CD14-positive monocyte (primary cell): ENCODE results near the gene ADAMTS17. TPM values are rescaled to one million over a fixed set of nuclear protein-coding genes. Genes with fewer than 3 reads are reported as not detected.

Experiments
- DNase-seq, 3 donors: peaks; one replicate each; pipeline ENCODE4 v3.0.0-alpha.2; 2011 to 2022
- H2AFZ ChIP-seq: 2 replicates; pipeline ENCODE4 v1.6.0; 2012; ENCODE audit warnings: mild to moderate bottlenecking, low read depth, low read length, inconsistent platforms; ENCODE audit not compliant: insufficient read depth, poor library complexity, severe bottlenecking
- H3K27ac ChIP-seq, 2 donors: 1 replicate in 1 of 2; 2 replicates in 1 of 2; pipeline ENCODE4 v1.5.1; 2012 to 2013; ENCODE audit warnings: low read length in 2 of 2, control low read depth in 1 of 2, inconsistent platforms in 1 of 2, low read depth in 1 of 2, mild to moderate bottlenecking in 1 of 2
- H3K27me3 ChIP-seq, 2 donors: one replicate each; pipeline versions ENCODE4 v1.6.0 to v1.6.1; 2011 to 2013; ENCODE audit warnings: low read length in 2 of 2; ENCODE audit not compliant: control insufficient read depth in 2 of 2, insufficient read depth in 2 of 2
- H3K36me3 ChIP-seq, 2 donors: replicated peaks in 1 of 2; 1 replicate in 1 of 2; 2 replicates in 1 of 2; pipeline versions ENCODE4 v1.5.1 to v1.6.1; 2012 to 2013; ENCODE audit warnings: low read length in 2 of 2, control low read depth in 1 of 2, inconsistent platforms in 1 of 2, mild to moderate bottlenecking in 1 of 2; ENCODE audit not compliant: insufficient read depth in 2 of 2, control insufficient read depth in 1 of 2
- H3K4me1 ChIP-seq, 2 donors: 1 replicate in 1 of 2; 2 replicates in 1 of 2; pipeline versions ENCODE4 v1.5.1 to v1.6.1; 2012 to 2013; ENCODE audit warnings: low read length in 2 of 2, control low read depth in 1 of 2, inconsistent platforms in 1 of 2, mild to moderate bottlenecking in 1 of 2, moderate library complexity in 1 of 2; ENCODE audit not compliant: insufficient read depth in 2 of 2, control insufficient read depth in 1 of 2
- H3K4me2 ChIP-seq: replicated peaks from 2 replicates; pipeline ENCODE3; 2012; ENCODE audit warnings: low read length, moderate library complexity, mild to moderate bottlenecking; ENCODE audit not compliant: poor library complexity, severe bottlenecking; ENCODE audit errors: extremely low read depth
- H3K4me3 ChIP-seq, 3 experiments: fragments of 200-600 bp in 1 of 3; sonication (generic) in 1 of 3; replicated peaks in 1 of 3; 1 replicate in 2 of 3; 2 replicates in 1 of 3; pipeline ENCODE4 v1.5.1; 2011 to 2013; ENCODE audit warnings: low read length in 3 of 3, mild to moderate bottlenecking in 3 of 3, control low read depth in 2 of 3, low read depth in 2 of 3, inconsistent platforms in 1 of 3, moderate library complexity in 1 of 3
- H3K79me2 ChIP-seq: 2 replicates; pipeline ENCODE4 v1.6.0; 2012; ENCODE audit warnings: mild to moderate bottlenecking, control low read depth, inconsistent platforms, low read length, moderate library complexity; ENCODE audit not compliant: insufficient read depth
- H3K9ac ChIP-seq: 2 replicates; pipeline ENCODE4 v1.6.0; 2017; ENCODE audit warnings: low read length, mild to moderate bottlenecking; ENCODE audit not compliant: insufficient read depth, poor library complexity, severe bottlenecking
- H3K9me3 ChIP-seq, 2 donors: replicated peaks in 1 of 2; 1 replicate in 1 of 2; 2 replicates in 1 of 2; pipeline versions ENCODE4 v1.5.1 to v1.6.1; 2012 to 2013; ENCODE audit warnings: low read length in 2 of 2, control low read depth in 1 of 2; ENCODE audit not compliant: control insufficient read depth in 1 of 2, insufficient read depth in 1 of 2
- H4K20me1 ChIP-seq: 2 replicates; pipeline ENCODE4 v1.6.0; 2012; ENCODE audit warnings: mild to moderate bottlenecking, low read length, control low read depth, moderate library complexity; ENCODE audit not compliant: insufficient read depth
- H3K27ac Mint-ChIP-seq, 7 donors: one replicate each; pipeline ENCODE4 v1.8.0; 2020; ENCODE audit warnings: mild to moderate bottlenecking in 7 of 7, mixed read lengths in 7 of 7, moderate library complexity in 6 of 7, inconsistent platforms in 2 of 7
- H3K27me3 Mint-ChIP-seq, 3 donors: one replicate each; pipeline ENCODE4 v1.8.0; 2021 to 2022; ENCODE audit warnings: low read depth in 3 of 3, mild to moderate bottlenecking in 3 of 3, mixed read lengths in 3 of 3, moderate library complexity in 3 of 3, inconsistent platforms in 1 of 3
- H3K36me3 Mint-ChIP-seq, 2 donors: one replicate each; pipeline ENCODE4 v1.8.0; 2020; ENCODE audit warnings: mixed read lengths in 2 of 2, inconsistent platforms in 1 of 2, mild to moderate bottlenecking in 1 of 2
- H3K4me1 Mint-ChIP-seq: one replicate; pipeline ENCODE4 v1.8.0; 2020; ENCODE audit warnings: mild to moderate bottlenecking, mixed read lengths
- H3K4me3 Mint-ChIP-seq, 2 donors: one replicate each; pipeline ENCODE4 v1.8.0; 2020; ENCODE audit warnings: mild to moderate bottlenecking in 2 of 2, mixed read lengths in 2 of 2, moderate library complexity in 1 of 2
- H3K9me3 Mint-ChIP-seq, 7 donors: one replicate each; pipeline ENCODE4 v1.8.0; 2020 to 2022; ENCODE audit warnings: mixed read lengths in 7 of 7, mild to moderate bottlenecking in 6 of 7, moderate library complexity in 6 of 7, inconsistent platforms in 2 of 7
- WGBS: methylation state at CpG from one replicate; pipeline ENCODE4 v1.1.5; 2013; ENCODE audit warnings: missing lambda C conversion rate; ENCODE audit not compliant: insufficient coverage; 5-methylcytosine and 5-hydroxymethylcytosine counted together
- intact Hi-C, 2 donors: fragments of 100-400 bp; cut with micrococcal nuclease; formaldehyde crosslinking; loops; one replicate each; pipeline versions ENCODE4 v1.15.0 to v1.15.1; 2023
- polyA plus RNA-seq, 3 donors: library from polyadenylated mRNA; depleted of rRNA in 1 of 3; unstranded in 2 of 3; stranded (reverse) in 1 of 3; fragments of 300-500 nt in 2 of 3; fragments of >200 nt in 1 of 3; fragmentation: Illumina TruSeq in 2 of 3; gene quantifications; 1 replicate in 2 of 3; 2 replicates in 1 of 3; pipeline ENCODE4 v1.2.3, GENCODE V29; 2012 to 2021
- TF ChIP-seq, protein P1 (sequence below): fragments of 200-600 bp; IDR thresholded peaks from one replicate; pipeline ENCODE4 v1.8.0; 2022; ENCODE audit warnings: antibody characterized with exemption, mild to moderate bottlenecking

ADAMTS17 gene
- polyA plus RNA-seq, 3 donors, result 0.03 to 0.25 TPM; not detected in 1

- no peak for DNase-seq
- no peak overlapping the region for H3K27ac Mint-ChIP-seq
- Histone ChIP-seq H3K4me2 (no peak overlapping the region), H3K79me2 (no peaks in the 10 kb centered on the region), H3K4me1 (no peaks in the 10 kb centered on the region), H3K4me3 (no peak overlapping the region), H3K36me3 (no peaks in the 10 kb centered on the region), H2AFZ (no peak overlapping the region), H3K27me3 (no peaks in the 10 kb centered on the region), H3K9me3 (peaks cover 3 to 13% of the 10 kb centered on the region in 2 donors), H4K20me1 (no peaks in the 10 kb centered on the region), H3K9ac (no peak overlapping the region), H3K27ac (no peak overlapping the region)
- peaks cover 1 to 25% (median 5%) of the 10 kb centered on the region in 7 donors for H3K9me3 Mint-ChIP-seq
- WGBS, result 72% methylated on average over 15 of the region's 20 CpGs
- no peak overlapping the region for H3K4me3 Mint-ChIP-seq
- H3K27me3 Mint-ChIP-seq, result peaks cover 2 to 10% (median 2%) of the 10 kb centered on the region in 3 donors
- no peaks in the 10 kb centered on the region for H3K4me1 Mint-ChIP-seq
- no peaks in the 10 kb centered on the region for H3K36me3 Mint-ChIP-seq
- intact Hi-C loops, result no loop called here
- TF ChIP-seq, protein P1, sequence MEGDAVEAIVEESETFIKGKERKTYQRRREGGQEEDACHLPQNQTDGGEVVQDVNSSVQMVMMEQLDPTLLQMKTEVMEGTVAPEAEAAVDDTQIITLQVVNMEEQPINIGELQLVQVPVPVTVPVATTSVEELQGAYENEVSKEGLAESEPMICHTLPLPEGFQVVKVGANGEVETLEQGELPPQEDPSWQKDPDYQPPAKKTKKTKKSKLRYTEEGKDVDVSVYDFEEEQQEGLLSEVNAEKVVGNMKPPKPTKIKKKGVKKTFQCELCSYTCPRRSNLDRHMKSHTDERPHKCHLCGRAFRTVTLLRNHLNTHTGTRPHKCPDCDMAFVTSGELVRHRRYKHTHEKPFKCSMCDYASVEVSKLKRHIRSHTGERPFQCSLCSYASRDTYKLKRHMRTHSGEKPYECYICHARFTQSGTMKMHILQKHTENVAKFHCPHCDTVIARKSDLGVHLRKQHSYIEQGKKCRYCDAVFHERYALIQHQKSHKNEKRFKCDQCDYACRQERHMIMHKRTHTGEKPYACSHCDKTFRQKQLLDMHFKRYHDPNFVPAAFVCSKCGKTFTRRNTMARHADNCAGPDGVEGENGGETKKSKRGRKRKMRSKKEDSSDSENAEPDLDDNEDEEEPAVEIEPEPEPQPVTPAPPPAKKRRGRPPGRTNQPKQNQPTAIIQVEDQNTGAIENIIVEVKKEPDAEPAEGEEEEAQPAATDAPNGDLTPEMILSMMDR, result no peak
Observed at GRCh38 chr15:100234158-100235029, 107.4 kb downstream of the ADAMTS17 start.

DNA sequence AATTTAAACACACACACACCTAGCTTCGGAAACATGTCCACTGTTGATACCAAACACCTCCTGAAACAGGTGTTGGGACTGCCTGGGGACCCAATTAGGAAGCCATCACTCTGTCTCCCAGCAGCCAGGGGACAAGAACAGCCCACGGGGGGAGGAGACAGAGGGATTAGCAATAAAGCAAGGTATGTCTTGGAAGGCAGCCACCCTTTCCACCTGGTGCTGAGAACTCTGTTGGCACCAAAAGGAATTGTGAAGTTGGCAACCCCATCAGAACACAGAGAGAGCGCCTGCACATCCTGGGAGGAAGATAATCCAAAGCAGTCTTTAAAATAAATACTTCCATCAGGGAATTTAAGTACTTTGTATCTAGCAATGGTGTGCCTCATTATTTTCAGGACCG, 111.0 kb downstream of the ADAMTS17 start:
- Histone ChIP-seq H3K9me3 (peaks cover 0 to 14% of the 10 kb centered on the region in 2 donors), H3K9ac (no peak overlapping the region), H3K79me2 (no peaks in the 10 kb centered on the region), H3K4me2 (no peak overlapping the region), H4K20me1 (no peaks in the 10 kb centered on the region), H3K4me1 (no peaks in the 10 kb centered on the region), H3K36me3 (no peaks in the 10 kb centered on the region), H3K27ac (no peak overlapping the region), H3K27me3 (no peaks in the 10 kb centered on the region), H3K4me3 (no peak overlapping the region), H2AFZ (no peak overlapping the region)
- 100% methylated on average over 1 of the region's 4 CpGs for WGBS
- H3K4me3 Mint-ChIP-seq, result no peak overlapping the region
- no peaks in the 10 kb centered on the region for H3K4me1 Mint-ChIP-seq
- no peak overlapping the region for H3K27ac Mint-ChIP-seq
- DNase-seq, result no peak
- H3K27me3 Mint-ChIP-seq, result peaks cover 2 to 10% (median 5%) of the 10 kb centered on the region in 3 donors
- intact Hi-C loops, result no loop called here
- H3K36me3 Mint-ChIP-seq, result no peaks in the 10 kb centered on the region
- TF ChIP-seq, protein P1, result no peak
- H3K9me3 Mint-ChIP-seq, result peaks cover 2 to 19% (median 7%) of the 10 kb centered on the region in 7 donors
